HFFc6 (cell line): Measurements from ENCODE around the gene NEAT1. TPM values are rescaled to one million over a fixed set of nuclear protein-coding genes. Genes with fewer than 3 reads are reported as not detected.

Experiments
- DNase-seq: peaks from one replicate; pipeline ENCODE4 v3.0.0-alpha.2; 2018
- H3K27ac Mint-ChIP-seq: 2 replicates; pipeline ENCODE4 v1.8.0; 2020; ENCODE audit warnings: mild to moderate bottlenecking, mixed read lengths
- H3K27me3 Mint-ChIP-seq: 2 replicates; pipeline ENCODE4 v1.8.0; 2021; ENCODE audit warnings: mild to moderate bottlenecking, moderate library complexity, mixed read lengths; ENCODE audit not compliant: insufficient read depth
- H3K36me3 Mint-ChIP-seq: 2 replicates; pipeline ENCODE4 v1.8.0; 2021; ENCODE audit warnings: low read depth, mixed read lengths
- H3K4me1 Mint-ChIP-seq: 2 replicates; pipeline ENCODE4 v1.8.0; 2020; ENCODE audit warnings: low read depth, mixed read lengths
- H3K4me3 Mint-ChIP-seq: 2 replicates; pipeline ENCODE4 v1.8.0; 2020; ENCODE audit warnings: mild to moderate bottlenecking, moderate library complexity, mixed read lengths
- H3K9me3 Mint-ChIP-seq: 2 replicates; pipeline ENCODE4 v1.8.0; 2020; ENCODE audit warnings: mild to moderate bottlenecking, mixed read lengths
- CTCF ChIP-seq: fragments of 200-600 bp; sonication (generic); IDR thresholded peaks from 2 replicates; pipeline ENCODE4 v1.5.0; 2021; ENCODE audit warnings: antibody characterized with exemption, mild to moderate bottlenecking
- total RNA-seq, 6 experiments: library from RNA; stranded (reverse); fragmentation: NEBNext Ultra II Directional; extraction: Animal tissue kit (Norgen Biotek cat#: 25700); gene quantifications; 2 replicates in 1 of 6; 3 replicates in 5 of 6; pipeline ENCODE4 v1.2.3, GENCODE V29; 2021

The NEAT1 gene
- total RNA-seq, 6 experiments from 2014 or later: 185 to 250 (median 213) TPM

GRCh38 chr11:65486570-65487466 is 64.2 kb downstream of the NEAT1 start:
- Mint-ChIP-seq H3K36me3 (no peaks in the 10 kb centered on the region), H3K27ac (peak overlapping the region; percentile 99), H3K27me3 (peaks cover 11% of the 10 kb centered on the region), H3K9me3 (no peaks in the 10 kb centered on the region), H3K4me3 (peak overlapping the region; percentile 53), H3K4me1 (peaks cover 79% of the 10 kb centered on the region)
- no peak for DNase-seq
- no peak for TF ChIP-seq CTCF

DNA sequence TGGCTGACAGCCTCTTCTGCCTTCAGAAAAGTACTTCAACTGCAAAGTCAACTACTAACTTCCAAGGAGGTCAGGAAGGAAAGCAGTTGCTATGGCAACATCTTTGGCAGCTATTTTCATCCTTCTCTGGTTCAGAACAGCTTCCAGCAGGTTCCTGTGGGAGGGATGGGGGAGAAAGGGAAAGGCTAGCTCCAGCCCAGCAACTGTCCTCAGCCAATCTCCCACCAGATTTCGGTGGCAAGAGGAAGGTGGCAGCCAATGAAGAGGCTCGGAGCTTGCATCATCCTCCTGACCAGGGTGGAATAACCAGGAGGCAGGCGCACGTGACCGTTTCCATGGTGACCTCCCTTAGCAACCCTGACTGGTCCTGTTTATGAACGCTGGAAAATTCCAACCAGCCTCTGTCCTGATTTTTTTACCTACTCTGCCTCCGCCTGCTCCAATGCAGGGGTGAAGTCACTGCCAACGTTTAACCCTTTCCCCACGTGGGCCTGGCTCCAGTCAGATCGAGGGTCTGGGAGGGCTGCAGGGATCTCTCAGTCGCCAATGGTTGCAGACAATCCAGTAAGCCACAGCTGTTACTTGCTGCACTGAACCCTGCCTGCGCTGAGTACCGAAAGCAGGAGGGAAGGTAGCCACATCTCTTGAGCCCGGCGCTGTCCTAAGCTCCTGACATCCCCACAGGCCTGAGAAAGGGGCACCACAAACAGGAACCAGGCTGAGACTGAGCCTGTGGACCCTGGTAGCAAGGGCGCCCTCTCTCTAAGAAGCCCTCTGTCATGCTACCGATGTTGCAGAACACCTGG is 65.1 kb downstream of the NEAT1 start:
- H3K4me3 Mint-ChIP-seq: peak overlapping the region; percentile 81
- no peaks in the 10 kb centered on the region for H3K9me3 Mint-ChIP-seq
- peak; percentile 100 for DNase-seq
- peak; percentile 12; the same call in 1 of the 2 replicates for TF ChIP-seq CTCF
- H3K36me3 Mint-ChIP-seq: no peaks in the 10 kb centered on the region
- H3K4me1 Mint-ChIP-seq: peaks cover 79% of the 10 kb centered on the region
- peak overlapping the region; percentile 99 for H3K27ac Mint-ChIP-seq
- peaks cover 16% of the 10 kb centered on the region for H3K27me3 Mint-ChIP-seq

DNA sequence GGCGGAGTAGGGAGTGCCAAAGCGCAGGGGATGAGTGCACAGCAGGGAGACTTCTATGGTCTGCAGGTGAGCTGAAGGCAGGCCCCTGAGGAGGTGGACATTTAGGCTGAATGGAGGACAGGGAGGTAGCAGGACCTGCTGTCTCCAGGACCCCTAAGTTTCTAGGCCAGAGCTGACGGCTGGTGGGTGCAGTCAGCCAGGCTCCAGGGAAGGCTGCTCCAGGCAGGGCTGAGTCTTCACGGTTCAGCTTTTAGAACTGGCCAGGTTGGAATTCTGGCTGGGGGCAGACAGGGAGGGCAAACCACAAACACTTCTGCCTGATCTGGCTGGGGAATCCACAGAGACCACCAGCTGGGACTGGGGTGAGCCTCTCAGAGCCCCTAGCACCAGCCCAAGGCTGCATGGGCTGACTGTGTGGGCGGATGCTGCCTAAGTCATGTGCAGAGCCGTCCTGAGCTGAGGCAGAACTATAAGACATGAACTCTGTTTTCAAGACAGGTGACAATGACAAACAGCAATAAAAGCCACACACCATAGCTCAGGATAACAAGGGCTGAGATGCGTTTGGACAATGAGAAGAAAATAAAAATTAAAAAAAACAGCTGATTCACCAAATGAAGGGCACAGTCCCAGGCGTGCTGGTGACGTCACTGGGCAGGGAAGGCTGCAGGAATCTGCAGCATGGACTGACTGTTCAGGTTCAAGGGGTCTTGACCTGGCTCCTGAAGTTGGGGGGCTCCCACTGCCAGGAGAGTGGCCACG is 65.9 kb downstream of the NEAT1 start:
- Mint-ChIP-seq H3K36me3 (no peaks in the 10 kb centered on the region), H3K27ac (peak overlapping the region; percentile 99)
- peak; percentile 71 for DNase-seq

DNA sequence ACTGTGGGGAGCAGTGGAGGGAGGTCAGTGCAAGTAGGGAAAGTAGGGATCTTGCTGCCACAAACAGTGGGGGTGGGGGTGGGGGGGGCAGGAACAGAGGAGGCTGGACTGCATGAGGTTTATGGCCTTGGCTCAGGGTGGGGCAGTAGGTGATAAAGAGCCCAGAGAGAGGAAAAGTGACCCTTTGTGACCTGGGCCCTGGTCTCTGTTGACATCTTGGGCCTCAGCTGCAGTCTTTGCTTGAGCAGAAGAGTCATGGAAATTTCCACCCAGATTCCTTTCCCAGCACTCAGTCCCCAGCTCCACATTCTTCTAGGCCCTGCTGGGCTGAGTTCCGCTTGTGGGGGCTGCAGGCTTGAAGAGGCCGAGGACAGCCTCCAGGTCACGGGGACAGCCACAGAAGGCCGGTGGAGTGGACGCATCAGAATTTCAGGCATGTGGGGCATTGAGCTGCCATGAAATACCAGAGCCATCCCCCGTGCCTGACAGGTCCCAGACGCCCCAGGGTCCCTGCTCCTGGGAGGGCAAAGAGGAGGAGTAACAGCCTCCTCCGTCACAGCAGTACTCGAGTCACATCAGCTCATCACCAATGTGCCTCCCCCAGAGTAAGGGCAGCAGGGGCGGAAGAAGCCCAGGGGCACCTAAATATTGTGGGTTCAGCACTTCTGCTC is 66.6 kb downstream of the NEAT1 start:
- no peaks in the 10 kb centered on the region for H3K36me3 Mint-ChIP-seq
- peak overlapping the region; percentile 99 for H3K27ac Mint-ChIP-seq
- H3K4me1 Mint-ChIP-seq: peaks cover 94% of the 10 kb centered on the region
- no peaks in the 10 kb centered on the region for H3K9me3 Mint-ChIP-seq
- TF ChIP-seq CTCF: no peak
- peaks cover 17% of the 10 kb centered on the region for H3K27me3 Mint-ChIP-seq
- peak; percentile 98 for DNase-seq
- H3K4me3 Mint-ChIP-seq: peak overlapping the region; percentile 81

More for the DNA sequence above, 65.9 kb downstream of the NEAT1 start:
- Mint-ChIP-seq H3K9me3 (no peaks in the 10 kb centered on the region), H3K4me3 (peak overlapping the region; percentile 81), H3K4me1 (peaks cover 86% of the 10 kb centered on the region), H3K27me3 (peaks cover 17% of the 10 kb centered on the region)
- TF ChIP-seq CTCF: no peak; the same call in 1 of the 2 replicates
